ENCODE measurements around the gene DDHD1. TPM values are rescaled to one million over a fixed set of nuclear protein-coding genes. Genes with fewer than 3 reads are reported as not detected.

The DDHD1 gene
- total RNA-seq, 1 experiment from 2014 or later, result 10.6 TPM

DNA sequence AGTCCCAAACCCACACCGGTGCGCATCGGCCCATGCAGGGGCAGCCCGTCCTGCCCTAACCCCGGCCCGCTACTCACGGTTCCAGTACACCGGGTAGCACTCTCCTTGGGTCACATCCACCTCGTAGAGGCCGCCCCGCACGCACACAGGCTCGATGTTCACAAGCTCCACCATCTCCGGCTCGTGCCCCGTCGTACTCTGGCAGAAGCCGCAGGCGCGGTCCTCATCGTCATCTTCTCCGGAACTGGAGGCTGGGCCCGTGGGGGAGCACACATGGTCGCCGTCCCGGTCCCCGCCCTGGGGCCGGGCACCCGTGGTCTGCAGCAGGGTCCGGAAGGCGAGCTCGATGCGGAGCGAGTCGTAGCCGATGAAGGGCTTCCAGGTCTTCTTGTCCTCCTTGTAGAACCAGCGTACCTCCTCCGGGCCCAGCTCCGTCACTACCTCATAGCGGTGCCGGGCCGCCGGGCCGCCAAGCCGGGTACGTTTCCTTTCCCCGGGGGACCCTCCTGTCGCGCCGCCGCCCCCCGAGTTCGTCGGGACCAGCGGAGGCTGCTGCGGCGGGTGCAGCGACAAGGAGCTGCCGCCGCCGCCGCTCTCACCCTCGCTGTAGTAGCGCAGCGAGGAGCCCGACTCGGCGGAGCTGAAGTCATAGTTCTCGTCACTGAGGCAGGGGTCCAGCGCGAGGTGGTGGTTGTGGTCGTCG is 788 bp downstream of the DDHD1 start:
- H2AFZ ChIP-seq (ENCODE audit: low read length), result peak overlapping the region; percentile 95
- ATAC-seq, result peak; percentile 36
- H4K20me1 ChIP-seq (ENCODE audit: low read length), result 0 out of 2 replicates have a peak, but pooled peaks cover 11% of the 10 kb centered on the region
- TSS peak; percentile 31 for BruUV-seq (replicated peaks)
- ChIA-PET POLR2A (ENCODE audit: unreplicated experiment) (interaction anchor here (0.6 to 1.0 kb wide), 6 partner anchors 30 to 1357 kb away, joined by 4 to 9 read pairs (median 6); no protein-coding TSS in a partner anchor), CTCF (interaction anchor here (0.5 to 1.5 kb wide), 9 partner anchors 38 to 601 kb away, joined by 3 to 7 read pairs (median 5); no protein-coding TSS in a partner anchor)
- H3K4me3 ChIP-seq (ENCODE audit: low read length), result peak overlapping the region; percentile 97
- H3K9me3 ChIP-seq (ENCODE audit: low read length), result no peaks in the 10 kb centered on the region
- H3K9me2 ChIP-seq (replicated peaks; ENCODE audit: low read length), result no peaks in the 10 kb centered on the region
- peaks cover 53% of the 10 kb centered on the region for H3K79me2 ChIP-seq (ENCODE audit: low read length)
- DNase-seq, result peak; percentile 36
- TF ChIP-seq EZH2 (IDR thresholded peaks at IDR 0.05; ENCODE audit: low read length, unreplicated experiment), result no peak
- no peak for TF ChIP-seq CTCF (conservative IDR thresholded peaks at IDR 0.05; ENCODE audit: low read depth, low read length)
- TF ChIP-seq EZH2phosphoT487 (IDR thresholded peaks at IDR 0.05; ENCODE audit: borderline replicate concordance, low read length), result no peak
- H3K4me2 ChIP-seq (ENCODE audit: low read length), result peak overlapping the region; percentile 83
- no peaks in the 10 kb centered on the region for H3K27me3 ChIP-seq (ENCODE audit: low read length)
- intact Hi-C loops (cut with micrococcal nuclease), result loop anchor here (2.0 to 10.0 kb wide), 5 partner anchors 38 to 330 kb away; no protein-coding TSS in a partner anchor
- peaks cover 17% of the 10 kb centered on the region for H3K4me1 ChIP-seq (ENCODE audit: insufficient read depth, low read length)
- no peaks in the 10 kb centered on the region for H3F3A ChIP-seq (ENCODE audit: low read length, unreplicated experiment)
- peak overlapping the region; percentile 67 for H3K9ac ChIP-seq (ENCODE audit: low read length)
- no peaks in the 10 kb centered on the region for H3K36me3 ChIP-seq (ENCODE audit: low read depth, low read length)
- no peak overlapping the region for H3K27ac ChIP-seq (ENCODE audit: low read length)

GRCh38 chr14:53151523-53152183 is 1.5 kb downstream of the DDHD1 start:
- Histone ChIP-seq H3F3A (ENCODE audit: low read length, unreplicated experiment) (no peaks in the 10 kb centered on the region), H3K9me2 (replicated peaks; ENCODE audit: low read length) (no peaks in the 10 kb centered on the region), H3K27ac (ENCODE audit: low read length) (no peak overlapping the region), H3K4me1 (ENCODE audit: insufficient read depth, low read length) (peaks cover 17% of the 10 kb centered on the region), H2AFZ (ENCODE audit: low read length) (peak overlapping the region; percentile 95), H4K20me1 (ENCODE audit: low read length) (0 out of 2 replicates have a peak, but pooled peaks cover 11% of the 10 kb centered on the region), H3K4me3 (ENCODE audit: low read length) (peak overlapping the region; percentile 97), H3K9ac (ENCODE audit: low read length) (peak overlapping the region; percentile 67), H3K9me3 (ENCODE audit: low read length) (no peaks in the 10 kb centered on the region), H3K27me3 (ENCODE audit: low read length) (no peaks in the 10 kb centered on the region), H3K79me2 (ENCODE audit: low read length) (peaks cover 59% of the 10 kb centered on the region), H3K36me3 (ENCODE audit: low read depth, low read length) (no peaks in the 10 kb centered on the region), H3K4me2 (ENCODE audit: low read length) (peak overlapping the region; percentile 83)
- ATAC-seq (peak; percentile 50), DNase-seq (peak; percentile 75)
- CTCF ChIA-PET, result interaction anchor here (0.5 to 1.5 kb wide), 6 partner anchors 39 to 191 kb away, joined by 3 to 7 read pairs (median 5); no protein-coding TSS in a partner anchor
- TF ChIP-seq EZH2phosphoT487 (IDR thresholded peaks at IDR 0.05; ENCODE audit: borderline replicate concordance, low read length), result no peak
- no peak; the same call in 1 of the 2 replicates for TF ChIP-seq CTCF (conservative IDR thresholded peaks at IDR 0.05; ENCODE audit: low read depth, low read length)
- TF ChIP-seq EZH2 (IDR thresholded peaks at IDR 0.05; ENCODE audit: low read length, unreplicated experiment), result no peak
- BruUV-seq (replicated peaks), result no TSS peak
- POLR2A ChIA-PET (ENCODE audit: unreplicated experiment), result interaction anchor here (0.5 to 0.7 kb wide), 3 partner anchors 27 to 259 kb away, joined by 3 to 5 read pairs (median 4); no protein-coding TSS in a partner anchor
- intact Hi-C loops (cut with micrococcal nuclease), result loop anchor here (2.0 to 10.0 kb wide), 5 partner anchors 39 to 329 kb away; no protein-coding TSS in a partner anchor
